ENCODE results near the gene SLC6A19.

SLC6A19 gene

DNA sequence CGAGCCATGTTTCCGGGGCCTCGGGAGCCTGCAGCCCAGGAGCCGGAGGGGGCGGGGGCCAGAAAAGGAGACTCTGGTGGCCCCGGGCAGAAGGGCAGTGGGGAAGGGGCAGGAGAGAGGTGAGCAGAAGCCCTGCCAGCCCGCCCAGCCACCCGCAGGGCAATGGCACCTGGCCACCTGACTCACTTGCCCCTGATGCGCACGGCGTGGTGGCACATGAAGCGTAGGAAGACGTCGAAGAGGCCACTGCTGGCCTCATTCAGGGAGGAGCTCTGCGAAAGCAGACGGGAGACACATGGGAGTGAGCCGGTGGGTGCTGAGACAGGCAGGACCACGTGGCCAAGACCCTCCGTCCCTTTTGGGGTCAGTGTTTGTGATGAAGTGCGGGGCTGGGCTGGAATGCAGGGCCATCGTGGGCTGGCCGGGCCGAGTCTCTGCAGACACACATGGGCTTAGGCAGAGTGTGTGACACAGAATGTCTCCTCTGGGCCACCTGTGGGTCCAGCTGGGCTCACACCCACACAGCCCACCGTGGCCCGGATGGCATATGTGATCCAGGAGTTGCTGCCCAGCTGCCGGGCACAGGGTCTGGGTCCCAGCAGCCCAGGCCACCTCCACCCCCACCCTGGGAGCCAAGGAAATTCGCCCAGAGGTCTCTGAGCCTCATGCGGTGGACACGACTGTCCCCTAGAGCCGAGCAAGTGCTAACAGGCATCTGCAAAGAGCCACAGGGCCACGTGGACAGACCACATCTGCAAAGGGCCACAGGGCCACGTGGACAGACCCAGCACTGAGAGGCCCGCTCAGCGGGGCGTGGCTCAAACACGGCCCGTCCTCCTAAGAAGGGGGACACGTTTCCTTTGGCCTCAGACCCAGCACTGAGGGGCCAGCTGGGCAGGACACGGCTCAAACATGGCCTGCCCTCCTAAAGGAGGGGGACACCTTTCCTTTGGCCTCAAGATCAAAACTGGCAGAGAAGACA is 69.8 kb downstream of the SLC6A19 start:
- DNase-seq = no peak

DNA sequence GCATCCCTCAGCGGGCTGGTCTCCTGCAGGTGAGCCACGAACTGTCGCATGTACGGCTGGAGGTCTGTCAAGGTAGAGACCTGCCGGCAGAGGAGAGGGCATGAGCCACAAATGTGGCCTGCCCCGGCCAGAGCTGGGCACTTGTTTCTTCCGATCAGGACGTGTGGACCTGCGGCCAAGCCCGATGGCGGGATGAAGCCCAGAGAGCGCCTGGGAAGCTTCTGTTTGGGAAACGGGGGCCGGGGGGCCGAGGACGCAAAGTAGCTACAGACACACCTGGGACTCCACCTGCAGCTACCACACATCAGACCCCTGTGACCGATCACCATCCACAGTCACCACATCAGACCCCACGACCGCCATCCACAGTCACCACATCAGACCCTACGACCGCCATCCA is 70.8 kb downstream of the SLC6A19 start:
- no peak for DNase-seq

DNA sequence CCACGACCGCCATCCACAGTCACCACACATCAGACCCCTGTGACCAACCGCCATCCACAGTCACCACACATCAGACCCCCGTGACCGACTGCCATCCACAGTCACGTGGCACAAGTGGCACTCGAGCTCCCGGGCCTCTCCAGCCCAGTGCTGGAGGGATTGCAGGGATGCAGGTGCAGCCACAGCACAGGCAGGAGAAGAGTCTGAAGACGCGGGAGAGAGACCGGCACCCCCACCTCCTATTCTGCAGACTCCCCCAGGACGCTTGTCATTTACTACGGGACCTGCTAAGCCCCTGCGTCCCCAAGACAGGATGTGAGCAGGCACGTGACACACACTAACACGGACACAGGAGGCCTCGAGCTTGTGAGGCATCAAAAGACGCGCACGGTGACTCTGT is 72.3 kb downstream of the SLC6A19 start:
- DNase-seq = no peak

DNA sequence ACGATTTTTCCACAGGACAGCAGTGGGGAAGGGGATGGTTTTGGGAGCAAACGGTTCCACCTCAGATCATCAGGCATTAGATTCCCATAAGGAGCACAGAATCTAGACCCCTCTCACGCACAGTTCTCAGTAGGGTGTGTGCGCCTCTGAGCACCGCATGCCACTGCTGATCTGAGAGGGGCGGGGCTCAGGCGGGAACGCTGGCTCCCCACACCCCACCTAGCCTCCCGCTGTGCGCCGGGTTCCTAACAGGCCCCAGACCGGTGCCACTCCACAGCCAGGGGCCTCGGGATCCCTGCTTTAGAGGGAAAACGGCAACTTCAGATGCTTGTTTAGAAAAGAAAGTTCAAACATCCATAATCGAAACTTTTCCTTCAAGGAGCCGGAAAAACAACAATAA is 73.1 kb downstream of the SLC6A19 start:
- no peak for DNase-seq

Measured in activated naive CD4-positive, alpha-beta T cell treated with Interleukin-2 at 50 U/mL for 16 hours (primary cell).